ENCODE results near the gene NUBPL. TPM values are rescaled to one million over a fixed set of nuclear protein-coding genes. Genes with fewer than 3 reads are reported as not detected.

The NUBPL gene
- polyA plus RNA-seq, 1 donor (not counting 4 experiments of a cell fraction or from before 2014, with no cell fraction given) = 18.8 TPM

DNA sequence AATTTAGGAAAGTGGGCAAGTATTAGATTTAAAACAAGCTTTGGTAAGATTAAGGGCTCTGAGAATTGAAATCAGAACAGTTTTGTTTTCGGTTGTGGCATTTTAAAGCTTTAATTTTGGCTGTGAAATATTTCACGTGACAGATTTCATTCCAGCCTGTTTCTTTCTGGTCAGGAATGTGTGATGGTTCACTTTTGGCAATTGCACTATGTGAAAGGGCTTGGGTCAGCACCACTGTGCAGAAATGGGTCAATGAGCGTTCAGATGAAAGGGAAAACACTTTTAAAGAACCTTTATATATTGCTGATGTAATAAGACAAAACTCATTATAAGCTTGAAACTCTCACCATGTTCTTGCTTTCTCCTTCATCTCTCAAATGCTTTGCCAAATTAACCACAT, 17.1 kb downstream of the NUBPL start:
- Histone ChIP-seq H3K4me1 (ENCODE audit: control insufficient read depth, extremely low read depth, insufficient read depth, low read length) (no peaks in the 10 kb centered on the region), H3K79me2 (ENCODE audit: control insufficient read depth, insufficient read depth, low read length) (no peaks in the 10 kb centered on the region), H3K4me3 (ENCODE audit: control insufficient read depth in 2 of 3, extremely low read depth in 1 of 3, insufficient read depth in 2 of 3, low read depth in 1 of 3, low read length in 3 of 3) (no peak overlapping the region), H3K9ac (ENCODE audit: control insufficient read depth, extremely low read depth, insufficient read depth, low read length) (no peak overlapping the region), H3K27ac (ENCODE audit: control insufficient read depth, insufficient read depth, low read length) (no peak overlapping the region), H3K27me3 (ENCODE audit: control insufficient read depth, extremely low read depth, insufficient read depth, low read length) (no peaks in the 10 kb centered on the region), H3K9me3 (ENCODE audit: control insufficient read depth, low read depth, low read length) (no peaks in the 10 kb centered on the region), H2AFZ (ENCODE audit: control insufficient read depth, low read length) (no peak overlapping the region), H3K36me3 (ENCODE audit: control insufficient read depth in 2 of 2, extremely low read depth in 1 of 2, insufficient read depth in 2 of 2, low read length in 2 of 2) (peaks cover 0 to 6% of the 10 kb centered on the region in 2 experiments), H3K9me1 (ENCODE audit: control insufficient read depth, extremely low read depth, insufficient read depth, low read length) (no peaks in the 10 kb centered on the region), H3K4me2 (ENCODE audit: control insufficient read depth, extremely low read depth, insufficient read depth, low read depth, low read length) (no peak overlapping the region), H4K20me1 (ENCODE audit: control insufficient read depth, extremely low read depth, insufficient read depth, low read length) (no peaks in the 10 kb centered on the region)
- TF ChIP-seq, protein P1, sequence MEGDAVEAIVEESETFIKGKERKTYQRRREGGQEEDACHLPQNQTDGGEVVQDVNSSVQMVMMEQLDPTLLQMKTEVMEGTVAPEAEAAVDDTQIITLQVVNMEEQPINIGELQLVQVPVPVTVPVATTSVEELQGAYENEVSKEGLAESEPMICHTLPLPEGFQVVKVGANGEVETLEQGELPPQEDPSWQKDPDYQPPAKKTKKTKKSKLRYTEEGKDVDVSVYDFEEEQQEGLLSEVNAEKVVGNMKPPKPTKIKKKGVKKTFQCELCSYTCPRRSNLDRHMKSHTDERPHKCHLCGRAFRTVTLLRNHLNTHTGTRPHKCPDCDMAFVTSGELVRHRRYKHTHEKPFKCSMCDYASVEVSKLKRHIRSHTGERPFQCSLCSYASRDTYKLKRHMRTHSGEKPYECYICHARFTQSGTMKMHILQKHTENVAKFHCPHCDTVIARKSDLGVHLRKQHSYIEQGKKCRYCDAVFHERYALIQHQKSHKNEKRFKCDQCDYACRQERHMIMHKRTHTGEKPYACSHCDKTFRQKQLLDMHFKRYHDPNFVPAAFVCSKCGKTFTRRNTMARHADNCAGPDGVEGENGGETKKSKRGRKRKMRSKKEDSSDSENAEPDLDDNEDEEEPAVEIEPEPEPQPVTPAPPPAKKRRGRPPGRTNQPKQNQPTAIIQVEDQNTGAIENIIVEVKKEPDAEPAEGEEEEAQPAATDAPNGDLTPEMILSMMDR (optimal IDR thresholded peaks at IDR 0.05 in 1 of 3, IDR thresholded peaks at IDR 0.05 in 1 of 3, conservative IDR thresholded peaks at IDR 0.05 in 1 of 3; ENCODE audit: extremely low read depth in 1 of 3, insufficient read depth in 2 of 3, low read length in 3 of 3) = no peak
- TF ChIP-seq EZH2 (IDR thresholded peaks at IDR 0.05; ENCODE audit: low read length) = no peak
- dilution Hi-C loops (cut with MboI; ENCODE audit: extremely low pct_ligation_motif_present, low sequenced_read_pairs) = no loop called here
- DNase-seq (ENCODE audit: low read depth, low spot score) = no peak
- no peak for FAIRE-seq

DNA sequence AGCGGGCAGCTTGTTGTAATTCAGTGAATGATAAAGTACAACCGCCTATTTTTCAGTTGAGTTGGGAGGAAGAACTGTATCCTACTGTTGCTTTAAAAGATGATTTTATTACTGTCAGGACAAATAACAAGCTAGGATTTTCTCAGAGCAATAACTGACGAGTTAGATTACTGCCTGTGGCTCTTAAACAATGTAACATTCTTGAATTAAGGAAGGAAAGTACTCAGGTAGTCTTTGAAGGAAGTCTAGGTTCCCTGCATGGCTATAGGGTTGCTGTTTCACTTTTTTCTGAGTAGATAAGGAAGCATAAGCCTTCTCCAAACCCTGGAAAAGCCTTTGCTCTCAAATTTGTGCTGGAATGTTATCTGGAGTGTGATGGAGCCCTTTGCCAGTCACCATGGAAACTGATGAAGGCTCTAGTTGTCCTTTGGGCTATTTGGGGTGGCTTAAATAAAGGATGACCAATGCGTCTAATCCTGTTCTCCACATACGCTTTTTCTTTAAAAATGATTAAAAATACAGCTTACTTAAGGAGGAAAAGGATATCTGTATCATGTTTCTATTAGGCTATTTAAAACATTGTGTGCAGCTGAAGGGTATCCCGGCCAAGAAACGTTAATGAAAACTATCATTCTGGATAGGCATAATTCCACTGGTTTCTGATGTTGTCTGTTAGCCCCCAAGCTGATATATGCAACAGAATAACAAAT, 17.7 kb downstream of the NUBPL start:
- H3K27me3 ChIP-seq (ENCODE audit: control insufficient read depth, extremely low read depth, insufficient read depth, low read length) = no peaks in the 10 kb centered on the region
- no peak overlapping the region for H2AFZ ChIP-seq (ENCODE audit: control insufficient read depth, low read length)
- dilution Hi-C loops (cut with MboI; ENCODE audit: extremely low pct_ligation_motif_present, low sequenced_read_pairs) = no loop called here
- no peak overlapping the region for H3K27ac ChIP-seq (ENCODE audit: control insufficient read depth, insufficient read depth, low read length)
- H3K9ac ChIP-seq (ENCODE audit: control insufficient read depth, extremely low read depth, insufficient read depth, low read length) = no peak overlapping the region
- H4K20me1 ChIP-seq (ENCODE audit: control insufficient read depth, extremely low read depth, insufficient read depth, low read length) = no peaks in the 10 kb centered on the region
- no peaks in the 10 kb centered on the region for H3K79me2 ChIP-seq (ENCODE audit: control insufficient read depth, insufficient read depth, low read length)
- FAIRE-seq (no peak), DNase-seq (ENCODE audit: low read depth, low spot score) (no peak)
- no peak overlapping the region for H3K4me2 ChIP-seq (ENCODE audit: control insufficient read depth, extremely low read depth, insufficient read depth, low read depth, low read length)
- H3K9me1 ChIP-seq (ENCODE audit: control insufficient read depth, extremely low read depth, insufficient read depth, low read length) = no peaks in the 10 kb centered on the region
- peaks cover 0 to 6% of the 10 kb centered on the region in 2 experiments for H3K36me3 ChIP-seq (ENCODE audit: control insufficient read depth in 2 of 2, extremely low read depth in 1 of 2, insufficient read depth in 2 of 2, low read length in 2 of 2)
- TF ChIP-seq EZH2 (IDR thresholded peaks at IDR 0.05; ENCODE audit: low read length) = no peak
- TF ChIP-seq, protein P1 (optimal IDR thresholded peaks at IDR 0.05 in 1 of 3, IDR thresholded peaks at IDR 0.05 in 1 of 3, conservative IDR thresholded peaks at IDR 0.05 in 1 of 3; ENCODE audit: extremely low read depth in 1 of 3, insufficient read depth in 2 of 3, low read length in 3 of 3) = no peak
- no peaks in the 10 kb centered on the region for H3K4me1 ChIP-seq (ENCODE audit: control insufficient read depth, extremely low read depth, insufficient read depth, low read length)
- H3K4me3 ChIP-seq (ENCODE audit: control insufficient read depth in 2 of 3, extremely low read depth in 1 of 3, insufficient read depth in 2 of 3, low read depth in 1 of 3, low read length in 3 of 3) = no peak overlapping the region
- H3K9me3 ChIP-seq (ENCODE audit: control insufficient read depth, low read depth, low read length) = no peaks in the 10 kb centered on the region
